Measurements from ENCODE around the gene FLG.
"Not testable (repeated sequence)": the region's sequence is repeated elsewhere in the genome, so short reads cannot be mapped to it uniquely, and the experiment has no call there.

FLG gene

DNA sequence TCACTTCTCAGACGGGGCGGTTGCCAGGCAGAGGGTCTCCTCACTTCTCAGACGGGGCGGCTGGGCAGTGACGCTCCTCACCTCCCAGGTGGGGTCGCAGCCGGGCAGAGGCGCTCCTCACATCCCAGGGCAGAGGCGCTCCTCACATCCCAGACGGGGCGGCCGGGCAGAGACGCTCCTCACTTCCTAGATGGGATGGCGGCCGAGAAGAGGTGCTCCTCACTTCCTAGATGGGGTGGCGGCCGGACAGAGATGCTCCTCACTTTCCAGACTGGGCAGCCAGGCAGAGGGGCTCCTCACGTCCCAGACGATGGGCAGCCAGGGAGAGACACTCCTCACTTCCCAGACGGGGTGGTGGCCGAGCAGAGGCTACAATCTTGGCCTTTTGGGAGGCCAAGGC lies 68.6 kb downstream of the FLG start:
- not testable (repeated sequence) for DNase-seq (ENCODE audit: low read depth)
